HG02981 (cell line): Measurements from ENCODE around the gene CREBRF.
"Not testable (repeated sequence)": the region's sequence is repeated elsewhere in the genome, so short reads cannot be mapped to it uniquely, and the experiment has no call there.

ENCODE experiments used
- ATAC-seq: cut with Tn5 transposase; IDR thresholded peaks from one replicate; pipeline ENCODE4 v1.9.1; 2021; ENCODE audit warnings: mild to moderate bottlenecking, moderate library complexity; ENCODE audit not compliant: unreplicated experiment

The CREBRF gene

GRCh38 chr5:173055983-173056782 is at the start of gene CREBRF:
Gene CREBRF, plus strand, starts transcription at chr5:173056352. Its CDS starts 24,424 bp downstream, at chr5:173080776.
- ATAC-seq = peak; percentile 66

GRCh38 chr5:173010021-173010420 is 46.1 kb upstream of the CREBRF start:
- ATAC-seq = no peak

- ATAC-seq = no peak
Observed at GRCh38 chr5:173010547-173011464, 45.3 kb upstream of the CREBRF start.

DNA sequence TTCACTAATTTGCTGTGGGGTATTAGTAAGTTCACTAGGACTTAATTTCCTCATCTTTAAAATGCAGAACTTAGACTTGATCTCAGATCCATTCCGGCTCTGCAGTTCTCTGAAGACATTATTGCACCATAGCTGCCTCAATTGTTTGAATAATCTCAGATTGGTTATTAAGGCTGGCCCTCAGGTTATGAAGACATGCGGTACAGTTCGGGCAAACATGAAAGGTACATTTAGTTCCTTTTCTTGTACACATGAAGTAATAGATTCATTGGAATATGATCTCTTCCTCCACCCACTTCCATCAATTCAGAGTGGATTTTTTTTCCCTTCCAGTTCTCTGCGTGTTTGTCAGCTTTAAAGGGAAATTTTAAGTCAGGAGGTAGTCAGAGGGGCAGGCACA is 44.6 kb upstream of the CREBRF start:
- ATAC-seq = no peak

- no peak for ATAC-seq
Observed at GRCh38 chr5:173012882-173013281, 43.3 kb upstream of the CREBRF start.

DNA sequence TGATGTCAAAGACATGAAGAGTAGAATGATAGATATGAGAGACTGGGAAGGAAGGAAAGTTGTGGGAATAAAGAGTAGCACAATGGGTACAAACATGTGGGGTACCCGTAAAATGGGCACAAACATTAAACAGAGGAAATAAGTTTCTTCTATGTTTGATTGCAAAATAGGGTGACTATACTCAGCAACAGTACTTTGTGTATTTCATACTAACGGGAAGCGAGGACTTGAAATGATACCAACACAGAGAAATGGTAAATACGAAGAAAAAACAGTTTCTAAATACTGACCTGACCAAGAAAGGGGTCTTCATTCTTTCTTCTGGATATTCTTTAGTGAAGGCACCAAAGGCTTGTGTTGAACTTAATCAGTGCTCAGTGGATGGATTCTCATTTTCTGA is 41.5 kb upstream of the CREBRF start:
- ATAC-seq = no peak

DNA sequence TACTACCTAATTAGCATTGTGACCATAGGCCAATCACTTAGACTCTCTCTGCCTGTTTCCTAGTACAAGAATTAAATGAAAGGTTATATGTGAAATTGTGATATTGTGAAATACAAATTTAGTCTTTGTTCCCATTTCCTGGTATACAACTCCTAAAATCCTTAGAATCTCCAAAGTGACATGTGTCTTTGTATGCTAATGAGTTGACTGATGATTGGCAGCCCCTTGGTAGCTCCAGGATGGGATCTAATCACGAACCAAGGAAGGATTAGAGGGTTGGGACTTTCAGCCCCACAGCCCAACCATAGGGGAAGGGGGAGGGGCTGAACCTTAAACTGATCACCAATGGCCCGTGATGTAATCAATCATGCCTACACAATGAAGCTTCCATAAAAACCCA is 41.0 kb upstream of the CREBRF start:
- ATAC-seq = no peak

GRCh38 chr5:173015598-173016455 is 40.3 kb upstream of the CREBRF start:
- no peak for ATAC-seq

DNA sequence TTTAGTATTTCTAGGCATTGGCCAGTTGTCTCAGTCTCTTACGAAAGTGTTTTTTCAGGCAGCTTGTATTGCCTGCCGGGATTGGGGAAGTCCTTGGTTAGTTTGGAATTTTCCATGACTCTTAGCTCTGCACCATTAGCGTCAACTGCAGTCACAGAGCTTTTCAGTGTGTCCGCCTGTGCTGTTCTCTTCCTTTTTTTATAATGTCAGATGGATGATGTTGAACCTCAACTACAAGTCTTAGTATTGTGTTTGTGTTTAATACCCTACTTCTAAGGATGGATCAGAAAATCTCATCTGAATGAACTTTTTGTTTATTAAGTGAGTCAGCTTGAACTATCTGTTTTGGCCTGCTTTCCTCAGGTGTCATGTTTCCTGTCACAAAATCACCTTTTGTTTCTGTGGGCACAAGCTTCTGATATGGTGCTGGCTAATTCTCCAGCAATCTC is 39.5 kb upstream of the CREBRF start:
- ATAC-seq = no peak

- not testable (repeated sequence) for ATAC-seq
Observed at GRCh38 chr5:173017087-173017486, 39.1 kb upstream of the CREBRF start.

GRCh38 chr5:173018358-173018757 is 37.8 kb upstream of the CREBRF start:
- ATAC-seq = no peak

DNA sequence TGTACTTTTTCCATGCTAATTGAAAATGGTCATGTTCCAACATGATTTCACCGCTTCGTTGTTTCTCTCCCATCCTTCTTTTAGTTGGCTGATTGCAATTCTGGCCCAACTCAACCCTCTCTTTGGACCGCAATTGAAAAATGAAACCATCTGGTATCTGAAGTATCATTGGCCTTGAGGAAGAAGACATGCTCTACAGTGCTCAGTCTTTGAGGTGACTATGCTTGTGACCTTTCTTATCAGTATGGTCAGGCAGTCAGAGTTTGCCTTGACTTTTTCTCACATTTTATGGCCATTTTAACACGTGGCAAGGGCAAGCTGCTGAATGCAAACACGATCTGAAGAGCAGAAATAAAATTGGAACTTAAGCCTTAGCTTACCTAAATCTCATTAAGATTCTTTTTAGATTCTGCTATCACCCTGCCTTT is 36.0 kb upstream of the CREBRF start:
- ATAC-seq = no peak

GRCh38 chr5:173020643-173021042 is 35.5 kb upstream of the CREBRF start:
- ATAC-seq = no peak

DNA sequence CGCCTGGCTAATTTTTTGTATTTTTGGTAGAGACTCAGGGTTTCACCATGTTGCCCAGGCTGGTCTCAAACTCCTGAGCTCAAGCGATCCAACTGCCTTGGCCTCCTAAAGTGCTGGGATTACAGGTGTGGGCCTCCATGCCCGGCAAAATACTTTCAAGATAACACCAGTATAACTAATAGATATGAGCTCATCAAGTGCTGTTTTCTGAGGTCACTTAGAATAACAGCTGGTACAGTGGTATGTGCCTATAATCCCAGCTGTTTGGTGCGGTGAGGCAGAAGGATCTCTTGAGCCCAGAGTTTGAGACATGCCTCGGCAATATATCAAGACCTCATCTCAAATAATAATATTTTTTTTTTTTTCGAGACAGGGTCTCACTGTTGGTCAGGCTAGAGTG is 30.5 kb upstream of the CREBRF start:
- no peak for ATAC-seq

DNA sequence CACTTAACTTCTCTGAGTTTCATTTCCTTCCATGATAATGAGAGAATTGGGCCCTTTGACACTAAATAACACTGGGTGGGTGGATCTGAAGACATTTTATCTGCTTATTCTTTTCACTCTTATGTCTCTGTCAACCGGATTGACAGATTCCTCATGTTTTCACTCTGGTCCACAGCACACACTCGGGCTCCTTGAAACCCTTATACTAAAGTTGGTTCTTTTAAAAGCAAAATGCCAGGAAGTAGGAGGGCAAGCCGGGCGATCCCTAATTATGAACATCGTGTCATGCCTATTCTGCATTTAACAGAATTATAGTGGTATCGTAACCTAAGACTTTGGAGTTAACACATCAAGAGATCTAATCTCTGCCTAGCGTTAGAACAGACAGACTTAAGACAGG is 28.2 kb upstream of the CREBRF start:
- no peak for ATAC-seq

GRCh38 chr5:173028811-173029327 is 27.3 kb upstream of the CREBRF start:
- no peak for ATAC-seq

DNA sequence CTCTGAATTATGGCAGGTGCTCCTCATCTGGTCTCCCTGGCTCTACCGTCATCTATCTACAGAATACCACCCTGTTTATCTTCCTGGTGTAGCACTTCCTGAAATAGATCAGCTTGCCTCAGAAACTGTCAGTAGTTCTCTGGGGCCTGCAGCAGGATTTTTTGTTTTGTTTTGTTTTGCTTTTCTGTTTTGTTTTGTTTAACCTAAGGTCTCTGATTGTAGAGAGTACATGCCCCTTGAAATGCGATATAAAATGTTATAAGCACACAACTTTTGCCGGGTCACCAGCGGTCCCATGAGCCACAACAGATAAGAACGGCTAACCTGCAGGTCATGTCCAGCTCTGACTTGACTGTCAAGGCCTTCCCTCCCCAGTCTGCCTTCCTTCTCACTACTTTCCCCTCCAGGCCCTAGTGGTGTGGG is 26.6 kb upstream of the CREBRF start:
- ATAC-seq = no peak

DNA sequence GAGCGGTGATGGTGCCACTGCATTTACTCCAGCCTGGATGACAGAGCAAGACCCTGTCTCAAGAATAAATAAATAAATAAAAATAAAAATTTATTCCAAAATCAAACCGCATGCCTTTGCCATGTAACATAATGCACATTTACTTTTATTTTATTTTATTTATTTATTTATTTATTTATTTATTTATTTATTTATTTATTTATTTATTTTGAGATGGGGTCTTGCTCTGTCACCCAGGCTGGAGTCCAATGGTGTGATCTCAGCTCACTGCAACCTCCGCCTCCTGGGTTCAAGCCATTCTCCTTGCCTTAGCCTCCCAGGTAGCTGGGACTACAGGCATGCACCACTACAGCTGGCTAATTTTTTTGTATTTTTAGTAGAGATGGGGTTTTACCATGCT is 24.1 kb upstream of the CREBRF start:
- ATAC-seq = not testable (repeated sequence)

GRCh38 chr5:173032730-173033129 is 23.4 kb upstream of the CREBRF start:
- no peak for ATAC-seq

GRCh38 chr5:173033923-173034322 is 22.2 kb upstream of the CREBRF start:
- ATAC-seq = no peak
